Neutrophil (primary cell): ENCODE data around the gene CDKN2A.

Experiments
- H3K27ac ChIP-seq: fragments of 200-600 bp; sonication (generic); 2 replicates; pipeline ENCODE4 v1.5.1; 2016; ENCODE audit warnings: mild to moderate bottlenecking, moderate library complexity
- H3K27me3 ChIP-seq: fragments of 200-600 bp; sonication (generic); 2 replicates; pipeline ENCODE4 v1.6.0; 2016; ENCODE audit warnings: mild to moderate bottlenecking
- H3K36me3 ChIP-seq: fragments of 200-600 bp; sonication (generic); 2 replicates; pipeline ENCODE4 v1.5.1; 2017
- H3K4me1 ChIP-seq, 2 experiments: fragments of 200-600 bp in 1 of 2; sonication (generic) in 1 of 2; 1 replicate in 1 of 2; 2 replicates in 1 of 2; pipeline versions ENCODE4 v1.5.1 to v1.6.1; 2013 to 2016; ENCODE audit warnings: low read depth in 1 of 2, low read length in 1 of 2, mild to moderate bottlenecking in 1 of 2, moderate library complexity in 1 of 2; ENCODE audit not compliant: control insufficient read depth in 1 of 2, insufficient read depth in 1 of 2
- H3K4me3 ChIP-seq, 2 experiments: fragments of 200-600 bp in 1 of 2; sonication (generic) in 1 of 2; 1 replicate in 1 of 2; 2 replicates in 1 of 2; pipeline ENCODE4 v1.5.1; 2013 to 2016; ENCODE audit warnings: low read depth in 1 of 2, low read length in 1 of 2, mild to moderate bottlenecking in 1 of 2, moderate library complexity in 1 of 2
- H3K9me3 ChIP-seq: fragments of 200-600 bp; sonication (generic); 2 replicates; pipeline ENCODE4 v1.5.1; 2016
- CTCF ChIP-seq: fragments of 200-600 bp; sonication (generic); IDR thresholded peaks from 2 replicates; pipeline ENCODE4 v1.5.1; 2016; ENCODE audit warnings: antibody characterized with exemption

CDKN2A gene

GRCh38 chr9:21985964-21986667, 8.1 kb downstream of the CDKN2A start:
- no peak for TF ChIP-seq CTCF
- Histone ChIP-seq H3K4me1 (peaks cover 6 to 17% of the 10 kb centered on the region in 2 experiments), H3K4me3 (no peak overlapping the region), H3K27me3 (peaks cover 92% of the 10 kb centered on the region), H3K27ac (no peak overlapping the region), H3K36me3 (no peaks in the 10 kb centered on the region), H3K9me3 (no peaks in the 10 kb centered on the region)

- Histone ChIP-seq H3K36me3 (no peaks in the 10 kb centered on the region), H3K4me3 (no peak overlapping the region), H3K9me3 (no peaks in the 10 kb centered on the region), H3K4me1 (peaks cover 6 to 11% of the 10 kb centered on the region in 2 experiments), H3K27me3 (peaks cover 89% of the 10 kb centered on the region), H3K27ac (no peak overlapping the region)
- TF ChIP-seq CTCF, result no peak
These were observed 10.1 kb downstream of the CDKN2A start for GRCh38 chr9:21984101-21984500.

- no peak overlapping the region for H3K4me3 ChIP-seq
These were observed 10.6 kb downstream of the CDKN2A start for GRCh38 chr9:21983561-21983935.

GRCh38 chr9:21982861-21983560, 11.2 kb downstream of the CDKN2A start:
- Histone ChIP-seq H3K36me3 (no peaks in the 10 kb centered on the region), H3K4me1 (peaks cover 6 to 11% of the 10 kb centered on the region in 2 experiments), H3K9me3 (no peaks in the 10 kb centered on the region), H3K4me3 (no peak overlapping the region), H3K27me3 (peaks cover 89% of the 10 kb centered on the region), H3K27ac (no peak overlapping the region)
- TF ChIP-seq CTCF, result no peak

More at GRCh38 chr9:21983561-21983935, 10.6 kb downstream of the CDKN2A start:
- Histone ChIP-seq H3K9me3 (no peaks in the 10 kb centered on the region), H3K27me3 (peaks cover 89% of the 10 kb centered on the region), H3K36me3 (no peaks in the 10 kb centered on the region), H3K27ac (no peak overlapping the region), H3K4me1 (peaks cover 6 to 11% of the 10 kb centered on the region in 2 experiments)
- TF ChIP-seq CTCF, result no peak

GRCh38 chr9:21982391-21982790, 11.8 kb downstream of the CDKN2A start:
- TF ChIP-seq CTCF, result no peak
- Histone ChIP-seq H3K4me1 (peaks cover 6 to 11% of the 10 kb centered on the region in 2 experiments), H3K36me3 (no peaks in the 10 kb centered on the region), H3K9me3 (no peaks in the 10 kb centered on the region), H3K4me3 (no peak overlapping the region), H3K27ac (no peak overlapping the region), H3K27me3 (peaks cover 89% of the 10 kb centered on the region)
